GM18870 (cell line): ENCODE data around the gene SLC17A6.

Experiments used
- ATAC-seq: cut with Tn5 transposase; IDR thresholded peaks from one replicate; pipeline ENCODE4 v1.9.1; 2021; ENCODE audit warnings: moderate library complexity; ENCODE audit not compliant: unreplicated experiment

SLC17A6 gene

GRCh38 chr11:22337596-22338485 lies at the start of gene SLC17A6:
Gene SLC17A6 (plus strand): TSS chr11:22338381. CDS start chr11:22338534, 153 bp downstream.
- ATAC-seq: no peak

DNA sequence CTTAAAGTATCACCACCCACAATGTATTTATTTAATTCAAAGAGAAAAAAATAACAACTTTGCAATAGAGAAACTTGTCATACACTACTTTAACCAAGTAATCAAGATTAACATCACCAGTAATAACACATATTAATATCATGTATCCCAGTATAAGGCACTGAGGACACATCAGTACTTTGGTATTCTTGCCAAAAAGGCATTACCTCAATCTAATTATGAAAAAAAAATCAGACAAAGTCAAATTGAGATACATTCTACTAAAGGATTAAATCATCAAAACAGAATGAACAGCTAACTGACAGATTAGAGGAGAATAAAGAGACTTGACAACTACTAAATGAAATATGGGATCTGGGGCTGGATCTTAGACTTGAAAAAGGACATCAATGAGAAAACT lies 35.8 kb upstream of the SLC17A6 start:
- ATAC-seq: no peak

- ATAC-seq: no peak
These were observed 33.7 kb upstream of the SLC17A6 start for GRCh38 chr11:22304337-22304961.

DNA sequence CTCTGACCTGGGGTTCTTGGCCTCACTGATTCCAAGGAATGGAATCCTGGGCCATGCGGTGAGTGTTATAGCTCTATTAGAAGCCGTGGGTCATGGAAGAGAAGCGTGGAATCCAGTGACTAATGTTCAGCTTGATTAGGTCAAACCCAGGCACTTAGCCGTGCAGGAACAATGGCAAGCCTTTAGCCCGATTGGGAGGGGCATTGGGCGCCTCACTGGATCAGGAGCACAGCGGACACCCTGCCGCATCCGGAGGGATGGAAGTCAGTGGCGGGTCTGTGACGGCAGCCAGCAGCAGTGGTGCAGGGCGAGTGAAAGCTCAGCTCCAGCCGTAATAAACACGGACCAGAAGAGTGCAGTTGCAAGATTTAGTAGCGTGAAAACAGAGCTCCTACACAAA lies 20.5 kb upstream of the SLC17A6 start:
- ATAC-seq: no peak

- no peak for ATAC-seq
These were observed 6.4 kb upstream of the SLC17A6 start for GRCh38 chr11:22331771-22332170.

DNA sequence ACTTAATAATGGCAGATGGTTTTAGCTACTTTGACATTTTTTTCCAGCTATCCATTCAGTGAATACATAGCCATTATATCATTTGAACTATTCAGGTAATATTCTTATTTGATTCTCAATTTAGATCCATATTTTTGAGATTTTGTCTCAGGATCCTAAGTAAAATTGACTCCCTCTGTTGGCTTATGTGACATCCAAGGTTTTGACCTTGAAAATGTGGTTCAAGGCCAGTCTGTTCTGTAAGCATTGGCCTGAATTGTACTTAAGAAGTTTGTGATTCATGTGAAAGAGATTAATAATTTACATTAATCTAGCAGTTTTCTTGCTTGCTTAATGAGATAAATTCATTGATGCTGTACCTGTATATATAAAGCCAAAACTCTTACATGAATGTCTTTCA lies 1.6 kb upstream of the SLC17A6 start:
- no peak for ATAC-seq

GRCh38 chr11:22339611-22340010 lies 1.4 kb downstream of the SLC17A6 start:
- no peak for ATAC-seq

DNA sequence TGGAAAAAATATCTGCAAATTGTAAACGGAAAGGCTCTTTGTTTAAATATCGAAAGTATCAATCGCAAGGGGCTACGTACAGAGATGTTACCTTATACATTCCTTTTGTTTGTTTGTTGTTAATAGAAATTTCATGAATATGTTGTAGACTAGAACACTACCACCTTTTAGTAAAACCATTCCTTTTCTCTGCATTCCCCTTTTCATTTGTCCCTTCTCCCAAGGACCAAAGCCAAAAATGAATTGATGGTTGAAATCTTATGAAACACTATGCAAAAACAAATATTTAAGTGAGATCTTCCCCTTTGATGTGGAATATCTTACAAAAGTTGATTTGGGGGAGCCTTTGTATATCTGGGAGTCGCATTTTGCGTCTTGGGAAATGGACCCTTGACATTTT lies 2.1 kb downstream of the SLC17A6 start:
- no peak for ATAC-seq

GRCh38 chr11:22340701-22341587 lies 2.8 kb downstream of the SLC17A6 start:
- no peak for ATAC-seq

DNA sequence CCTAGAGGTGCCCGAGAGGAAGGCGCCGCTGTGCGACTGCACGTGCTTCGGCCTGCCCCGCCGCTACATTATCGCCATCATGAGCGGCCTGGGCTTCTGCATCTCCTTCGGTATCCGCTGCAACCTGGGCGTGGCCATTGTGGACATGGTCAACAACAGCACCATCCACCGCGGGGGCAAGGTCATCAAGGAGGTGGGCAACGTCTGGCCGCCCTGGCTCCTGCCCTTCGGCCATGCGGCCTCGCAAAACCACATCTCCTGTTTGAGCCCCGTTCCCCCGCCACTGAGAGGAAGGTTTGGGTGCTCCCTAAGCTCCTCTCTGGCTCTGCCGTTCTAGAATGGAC lies 3.4 kb downstream of the SLC17A6 start:
- no peak for ATAC-seq

DNA sequence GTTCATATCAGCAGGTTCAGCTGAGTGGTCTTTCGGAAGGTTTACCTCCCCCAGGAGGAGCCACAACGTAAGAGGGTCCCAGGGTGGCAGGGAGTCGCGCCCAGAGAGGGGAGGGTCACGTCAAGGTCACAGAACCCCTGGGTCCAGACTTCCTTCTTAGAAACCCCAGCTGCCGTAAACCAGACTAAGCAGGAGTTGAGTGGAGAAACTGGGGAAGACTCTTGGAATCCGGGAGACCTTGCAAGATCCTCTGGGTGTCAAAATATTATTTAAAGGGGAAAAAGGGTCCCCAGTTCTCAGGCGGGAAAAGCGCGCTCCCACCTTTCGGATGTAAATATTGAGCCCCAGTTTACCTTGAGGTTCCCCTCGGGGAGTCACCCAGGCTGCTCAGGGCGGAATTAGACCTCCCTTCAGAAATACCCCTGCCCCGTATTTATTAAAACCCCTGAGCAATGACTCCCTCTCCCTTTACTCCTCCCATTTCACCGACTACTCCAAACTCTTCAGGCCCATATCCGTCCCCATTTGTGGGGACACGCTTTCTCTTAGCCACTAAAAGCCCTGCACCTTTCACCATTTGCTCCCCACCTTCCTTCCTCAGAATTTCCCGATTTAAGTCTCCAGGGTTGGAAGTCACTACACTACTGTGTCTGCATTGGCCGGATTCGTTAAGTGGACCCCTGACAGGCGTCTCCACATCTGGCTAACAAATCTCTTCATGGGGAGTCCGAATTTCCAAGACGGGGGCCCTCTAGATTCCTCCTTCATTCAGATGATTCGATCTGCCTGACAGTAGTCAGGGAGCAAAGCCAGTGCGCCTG lies 4.2 kb downstream of the SLC17A6 start:
- no peak for ATAC-seq

DNA sequence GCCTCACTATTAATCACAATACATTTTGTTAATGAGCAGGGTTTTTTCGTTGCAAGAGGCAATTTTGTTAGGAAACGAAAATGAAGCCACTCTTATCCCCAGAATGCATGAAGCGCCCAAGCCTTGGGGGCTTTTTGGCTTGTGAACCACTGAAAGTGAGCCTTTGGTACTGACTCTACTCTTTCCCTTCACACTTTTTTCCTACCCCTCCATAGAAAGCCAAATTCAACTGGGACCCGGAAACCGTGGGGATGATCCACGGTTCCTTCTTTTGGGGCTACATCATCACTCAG lies 4.8 kb downstream of the SLC17A6 start:
- no peak for ATAC-seq

DNA sequence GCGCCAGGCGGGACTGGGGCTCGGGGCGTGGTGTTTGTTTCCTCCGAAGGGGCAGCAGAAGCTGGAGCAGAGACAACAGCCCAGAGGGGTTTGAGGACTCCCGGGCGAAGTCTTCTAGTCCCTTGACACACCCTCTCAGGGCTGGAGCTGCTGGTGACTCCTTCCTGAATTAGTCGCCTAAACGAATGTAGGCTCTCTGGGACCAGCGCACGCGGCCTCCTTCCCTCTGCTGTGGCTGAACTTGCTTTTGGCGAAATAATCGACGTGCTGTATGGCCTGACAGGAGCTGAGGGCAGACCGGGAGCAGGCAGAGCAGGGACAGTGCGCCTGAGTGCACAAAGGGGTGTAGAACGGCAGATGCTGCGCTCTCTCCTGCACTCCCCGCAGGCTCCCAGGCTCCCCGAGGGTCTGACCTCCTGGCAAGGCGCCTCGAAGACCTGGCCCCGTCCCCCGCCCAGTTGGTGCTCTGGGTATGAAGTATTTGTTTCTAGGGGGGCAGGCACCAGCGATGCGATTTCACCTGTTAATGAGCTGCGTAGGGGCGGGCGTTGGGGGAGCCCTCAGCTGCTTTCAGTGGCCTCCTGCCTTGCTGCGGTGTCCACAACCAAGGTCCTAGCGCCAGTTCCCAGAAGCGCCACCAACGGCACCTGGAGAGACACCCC lies 5.3 kb downstream of the SLC17A6 start:
- no peak for ATAC-seq

DNA sequence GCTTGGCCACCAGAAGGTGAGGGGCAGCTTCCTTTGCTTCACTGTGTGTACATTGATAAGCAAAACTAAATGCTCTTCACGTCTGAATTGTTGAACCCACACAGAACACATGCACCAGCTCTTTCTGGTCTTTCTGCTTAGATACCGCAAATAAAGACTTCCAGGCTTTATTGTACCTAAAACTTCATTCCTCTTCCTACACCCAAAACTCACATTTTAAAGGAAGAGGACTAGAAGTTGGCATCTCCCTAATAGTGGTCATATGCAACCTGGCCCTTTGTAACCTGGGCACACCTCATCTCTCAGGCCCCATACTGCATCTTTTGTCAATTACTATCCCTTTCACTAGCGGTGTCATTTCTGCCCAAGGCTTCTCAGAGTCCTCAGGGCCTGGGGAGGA lies 5.9 kb downstream of the SLC17A6 start:
- no peak for ATAC-seq

DNA sequence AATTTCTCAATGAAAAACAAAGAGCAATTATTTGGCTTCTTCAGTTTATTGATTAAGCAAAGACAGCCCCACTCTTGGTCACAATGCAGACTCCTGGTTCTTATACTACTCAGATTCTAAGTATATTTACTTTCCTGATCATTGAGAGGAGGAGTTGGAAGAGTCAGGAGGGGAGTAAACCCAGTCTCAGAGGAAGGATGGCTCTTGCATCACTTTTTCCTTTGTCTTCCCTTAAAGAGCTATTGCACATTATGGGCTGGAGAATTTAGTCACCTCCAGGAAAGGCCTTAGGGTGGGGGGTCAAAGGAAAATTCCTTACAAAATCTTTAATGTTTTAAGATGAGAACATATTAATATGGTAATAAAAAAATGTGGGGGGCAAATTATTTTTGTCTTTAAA lies 8.1 kb downstream of the SLC17A6 start:
- ATAC-seq: no peak

- ATAC-seq: no peak
These were observed 9.8 kb downstream of the SLC17A6 start for GRCh38 chr11:22347857-22348487.

DNA sequence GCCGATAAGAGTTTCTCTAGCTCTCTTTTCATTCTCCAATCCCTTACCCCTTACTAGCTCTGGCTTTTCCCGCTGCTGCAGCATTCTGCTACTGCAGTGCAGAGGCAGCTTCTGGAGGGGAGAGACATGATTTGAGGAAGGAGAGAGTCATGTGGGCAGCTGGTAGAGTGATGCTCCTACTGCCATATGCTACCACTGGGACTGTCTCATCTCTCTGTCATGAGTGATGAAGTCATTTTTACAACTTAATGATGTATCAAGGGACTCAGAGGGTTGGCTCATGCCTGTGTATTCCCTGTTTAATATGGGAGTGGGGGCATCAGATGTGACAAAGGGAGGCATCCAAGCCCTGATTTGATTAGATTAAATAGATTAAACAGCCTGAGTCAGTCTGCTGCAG lies 11.3 kb downstream of the SLC17A6 start:
- no peak for ATAC-seq

DNA sequence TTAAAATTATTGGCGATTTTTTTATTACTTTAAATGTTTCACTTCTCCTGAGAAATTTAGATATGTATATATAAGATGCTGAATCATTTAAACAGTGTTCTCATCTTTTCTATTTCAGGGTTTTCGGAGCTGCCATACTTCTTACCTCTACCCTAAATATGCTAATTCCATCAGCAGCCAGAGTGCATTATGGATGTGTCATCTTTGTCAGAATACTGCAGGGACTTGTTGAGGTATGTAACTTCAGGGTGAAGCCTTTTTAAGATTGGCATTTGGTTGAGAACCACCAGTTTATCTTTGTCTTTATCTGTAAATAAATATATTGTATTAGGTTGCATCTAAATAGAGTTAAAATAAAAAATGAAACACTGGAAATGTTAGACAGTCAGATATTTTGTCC lies 21.1 kb downstream of the SLC17A6 start:
- no peak for ATAC-seq

DNA sequence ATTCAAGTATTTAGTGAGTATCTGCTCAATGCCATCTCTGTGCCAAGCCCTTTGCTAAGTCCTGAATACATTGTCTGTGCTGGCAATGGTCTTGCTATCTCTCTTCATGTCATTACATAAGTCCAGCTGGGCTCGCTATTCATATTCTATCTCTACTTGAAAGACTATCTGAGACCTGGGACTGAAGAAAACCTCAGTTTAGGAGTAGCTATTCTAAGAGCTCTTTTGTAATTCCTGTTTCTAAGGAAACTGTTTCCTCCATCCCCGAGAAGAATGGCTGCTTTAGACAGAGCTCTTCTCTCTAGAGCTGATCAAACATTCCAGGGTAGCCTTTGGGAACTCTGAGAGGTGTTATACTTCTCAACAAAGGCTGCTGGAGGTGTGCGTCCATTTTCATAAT lies 33.0 kb downstream of the SLC17A6 start:
- no peak for ATAC-seq

- no peak for ATAC-seq
These were observed 48.9 kb downstream of the SLC17A6 start for GRCh38 chr11:22387126-22387525.
